KG1 (cell line): ENCODE measurements around the gene WTIP.
"Not testable (repeated sequence)": the region's sequence is repeated elsewhere in the genome, so short reads cannot be mapped to it uniquely, and the experiment has no call there.

Experiments used
- DNase-seq: peaks from one replicate; lab custom pipeline; 2025; lab: John Stamatoyannopoulos, UW

The WTIP gene

DNA sequence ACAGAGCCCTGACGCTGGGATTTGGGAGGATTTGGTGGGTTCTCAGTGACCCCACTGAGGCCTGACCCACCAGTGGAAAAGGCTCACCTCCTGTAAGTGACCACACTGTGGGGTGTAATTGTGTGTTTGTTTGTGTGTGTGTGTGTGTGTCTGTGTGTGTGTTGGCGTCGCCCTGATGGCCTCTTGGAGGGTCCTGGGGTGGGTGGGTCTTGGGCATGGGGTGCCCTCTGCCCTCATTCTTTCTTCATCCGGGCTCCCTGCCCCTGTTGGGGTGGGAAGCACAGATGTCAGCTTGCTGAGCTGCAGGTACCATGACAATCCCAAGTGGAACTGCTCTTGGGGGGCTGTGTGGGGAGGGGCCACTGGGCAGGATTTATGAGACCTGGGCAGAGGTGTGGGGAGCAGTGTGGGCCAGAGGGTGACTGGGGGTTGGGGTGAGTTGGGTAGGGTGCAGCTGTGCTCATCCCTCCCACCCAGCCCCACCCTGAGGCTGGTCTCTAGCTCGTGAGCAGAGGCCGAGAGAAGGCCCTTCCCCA is 22.8 kb downstream of the WTIP start:
- DNase-seq = no peak

DNA sequence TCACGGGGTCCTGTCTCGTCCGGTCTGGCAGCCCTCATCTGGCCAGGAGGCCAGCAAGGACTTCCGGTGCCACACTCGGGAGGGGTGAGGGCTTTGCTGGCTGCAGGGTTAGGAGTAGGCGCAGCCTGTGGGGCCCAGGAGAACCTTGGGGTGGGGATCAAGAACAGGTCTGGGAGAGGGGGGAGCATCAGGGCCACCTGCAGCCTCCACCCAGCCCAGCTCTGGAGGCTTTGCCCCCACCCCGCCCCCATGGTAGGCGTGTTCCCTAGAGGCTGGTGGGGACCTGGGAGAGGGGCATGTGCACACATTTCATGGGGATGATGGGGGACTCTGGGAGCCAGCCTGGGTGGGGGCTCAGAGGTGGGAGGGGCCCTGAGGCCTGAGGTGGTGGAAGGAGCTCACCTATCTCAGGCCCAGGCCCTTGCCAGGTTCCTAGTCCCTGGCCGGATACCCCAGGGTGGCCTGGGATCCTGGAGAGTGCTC is 23.3 kb downstream of the WTIP start:
- no peak for DNase-seq

DNA sequence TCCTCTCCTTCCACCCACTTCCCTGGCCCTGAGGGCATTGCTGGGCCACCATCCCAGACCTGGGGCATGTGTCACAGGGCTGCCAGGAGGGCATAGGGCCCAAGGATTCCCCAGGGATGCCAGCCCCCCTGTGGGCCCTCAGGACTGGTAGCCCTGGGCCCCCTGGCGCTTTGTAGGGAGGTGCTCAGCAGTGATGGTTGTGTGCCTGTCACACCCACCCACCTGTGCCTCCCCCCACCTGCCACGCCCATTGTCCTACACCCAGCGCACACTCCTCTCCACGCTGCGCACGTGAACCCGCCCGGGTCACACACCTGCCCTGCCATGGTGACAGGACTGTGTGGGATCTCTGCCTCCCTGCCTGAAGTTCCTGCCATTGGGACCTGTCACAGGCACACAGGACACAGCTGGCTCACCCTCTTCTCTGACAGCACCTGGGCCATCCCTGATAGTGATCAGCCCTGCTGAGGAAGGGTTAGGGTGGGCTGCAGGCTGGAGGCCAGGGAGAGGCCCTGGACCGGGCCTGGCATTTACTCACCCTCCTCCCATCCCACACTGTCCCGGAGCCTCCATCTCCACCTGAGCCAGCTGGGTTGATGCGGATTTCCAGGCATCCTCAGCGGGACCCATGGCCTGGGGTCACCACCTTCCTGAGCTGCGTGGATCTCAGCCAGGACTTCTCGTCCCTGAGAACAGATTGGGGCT is 23.9 kb downstream of the WTIP start:
- DNase-seq = no peak

DNA sequence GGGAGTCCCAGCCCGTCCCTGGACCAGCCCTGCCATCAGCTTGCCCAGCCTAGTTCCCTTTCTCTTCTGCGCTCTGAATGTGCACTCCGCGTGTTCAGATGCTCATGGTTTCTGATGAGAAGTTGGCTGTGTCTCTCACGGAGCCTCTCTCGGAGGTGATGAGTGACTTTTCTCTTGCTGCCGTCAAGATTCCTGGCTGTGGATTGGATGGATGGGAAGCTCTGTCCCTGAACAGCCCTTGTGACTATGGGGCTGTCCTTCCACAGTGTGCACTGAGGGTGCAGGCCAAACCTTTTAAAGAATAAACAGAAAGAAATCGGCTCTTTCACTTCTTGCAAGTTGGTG is 24.4 kb downstream of the WTIP start:
- no peak for DNase-seq

DNA sequence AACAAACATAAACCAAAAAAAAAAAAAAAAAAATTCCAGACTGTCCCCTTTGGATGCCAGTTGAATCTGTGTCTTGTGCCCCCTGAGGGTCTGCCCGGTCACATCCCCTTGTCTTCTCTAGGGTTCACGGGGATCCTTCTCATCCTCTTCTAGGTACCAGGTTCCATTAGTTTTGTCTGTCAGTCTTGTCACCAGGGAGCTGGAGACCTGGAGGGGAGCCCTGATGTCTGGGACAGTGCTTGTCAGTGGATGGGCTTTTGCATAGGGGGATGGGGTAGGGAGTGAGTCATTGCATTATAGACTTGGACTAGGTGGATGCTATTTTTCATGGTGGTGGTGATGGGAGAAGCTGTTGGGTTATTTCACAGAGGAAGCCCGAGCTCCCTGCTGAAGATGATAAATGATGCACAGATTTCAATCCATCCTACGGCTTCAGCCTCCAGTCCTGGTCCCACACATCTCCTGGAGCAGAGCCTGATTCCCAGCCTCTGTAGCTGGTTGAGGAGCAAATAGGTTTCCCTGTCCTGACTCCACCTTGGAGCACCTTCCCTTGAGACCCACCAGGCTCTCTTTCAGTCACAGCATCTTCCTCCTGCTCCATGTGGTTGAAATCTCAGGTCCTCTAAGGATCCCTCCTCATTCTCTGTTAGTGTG is 26.0 kb downstream of the WTIP start:
- no peak for DNase-seq

DNA sequence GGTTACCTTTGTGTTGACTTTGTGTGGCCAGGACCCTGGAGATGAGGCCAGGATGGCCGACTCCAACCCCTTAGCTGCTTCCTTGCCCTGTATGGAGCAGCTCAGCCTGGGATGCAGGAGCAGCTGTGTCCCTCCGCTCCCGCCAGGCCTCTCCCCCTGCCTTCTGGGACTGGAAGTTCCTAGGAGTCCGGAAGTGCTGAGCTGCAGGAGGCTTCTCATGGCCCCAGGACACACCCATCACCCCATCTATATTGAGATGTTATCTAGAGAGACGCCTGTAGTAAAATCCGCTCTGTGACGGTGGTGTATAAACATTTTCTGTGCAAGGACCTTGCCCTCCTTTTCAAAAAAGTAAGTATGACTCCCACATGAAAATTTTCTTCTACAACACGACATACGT is 27.0 kb downstream of the WTIP start:
- no peak for DNase-seq

DNA sequence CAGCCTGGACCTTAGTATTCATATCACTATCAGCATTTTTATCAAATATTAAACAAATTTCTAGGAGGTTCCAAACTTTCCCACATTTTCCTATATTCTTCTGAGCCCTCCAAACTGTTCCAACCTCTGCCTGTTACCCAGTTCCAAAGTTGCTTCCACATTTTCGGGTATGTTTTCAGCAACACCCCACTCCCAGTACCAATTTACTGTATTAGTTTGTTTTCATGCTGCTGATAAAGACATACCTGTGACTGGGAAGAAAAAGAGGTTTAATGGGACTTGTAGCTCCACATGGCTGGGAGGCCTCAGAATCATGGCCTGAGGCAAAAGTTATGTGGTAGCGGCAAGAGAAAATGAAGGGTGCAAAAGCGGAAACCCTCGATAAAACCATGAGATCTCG is 29.3 kb downstream of the WTIP start:
- not testable (repeated sequence) for DNase-seq

DNA sequence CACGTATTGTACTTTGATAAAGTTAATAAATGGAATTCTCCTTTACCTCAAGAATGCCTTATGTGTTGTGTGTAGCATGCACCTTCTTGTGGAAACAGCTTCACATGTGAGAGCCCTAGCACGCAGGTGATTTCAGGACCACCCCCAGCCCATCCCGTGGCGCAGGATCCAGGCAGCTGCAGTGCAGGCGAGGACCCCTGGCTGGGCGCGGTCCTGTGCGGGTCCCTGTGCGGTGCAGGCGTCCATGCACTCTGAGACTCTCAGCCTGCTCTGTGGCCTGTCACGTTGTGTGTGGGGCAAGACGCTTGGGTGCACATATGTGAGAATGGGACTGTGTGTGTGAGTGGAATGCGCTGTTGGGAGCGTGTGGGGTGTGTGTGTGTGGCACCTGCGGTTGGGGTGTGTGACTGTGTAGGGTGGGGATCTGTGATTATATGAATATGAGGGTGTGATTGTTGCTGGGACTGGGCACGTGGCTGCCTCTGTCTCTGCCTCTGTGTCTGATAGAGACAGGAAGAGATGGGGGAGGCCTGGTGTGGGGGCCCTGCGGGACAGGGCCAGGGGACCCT is 30.8 kb downstream of the WTIP start:
- no peak for DNase-seq

DNA sequence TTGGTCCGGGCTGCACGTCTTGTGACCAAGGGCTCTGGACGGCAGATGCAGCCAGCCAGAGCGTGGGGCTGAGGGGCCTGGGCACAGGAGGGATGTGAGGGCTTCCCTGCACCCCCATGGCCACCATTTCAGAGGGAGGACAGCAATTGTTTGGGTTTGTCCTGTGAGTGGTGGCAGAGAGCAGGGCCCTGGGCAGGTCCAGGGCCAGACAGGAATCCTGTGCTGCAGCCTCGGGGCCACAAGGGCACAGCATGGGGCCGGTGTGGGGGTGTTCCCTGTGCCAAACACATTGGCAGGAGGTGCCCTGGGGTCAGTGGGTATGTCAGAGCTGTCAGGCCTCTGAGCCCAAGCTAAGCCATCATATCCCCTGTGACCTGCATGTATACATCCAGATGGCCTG is 32.2 kb downstream of the WTIP start:
- no peak for DNase-seq

DNA sequence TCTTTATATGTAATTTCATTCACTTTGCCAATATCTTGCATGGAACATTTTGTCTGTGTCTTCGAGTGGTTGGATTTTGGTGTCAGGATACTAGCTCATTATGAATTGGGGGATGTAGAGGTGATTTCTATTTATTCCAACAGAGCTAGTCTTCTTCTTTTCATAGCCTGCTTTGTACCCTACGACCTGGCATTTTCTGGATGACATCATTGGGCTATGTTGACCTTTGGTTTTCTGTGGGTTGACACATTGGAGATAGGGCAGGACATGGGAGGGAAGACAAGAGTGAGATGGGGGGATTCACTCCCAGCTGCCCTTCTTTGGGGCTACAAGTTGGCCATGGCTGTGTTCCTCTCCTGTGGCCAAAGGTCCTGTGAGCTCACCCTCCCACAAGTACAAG is 38.0 kb downstream of the WTIP start:
- DNase-seq = no peak

DNA sequence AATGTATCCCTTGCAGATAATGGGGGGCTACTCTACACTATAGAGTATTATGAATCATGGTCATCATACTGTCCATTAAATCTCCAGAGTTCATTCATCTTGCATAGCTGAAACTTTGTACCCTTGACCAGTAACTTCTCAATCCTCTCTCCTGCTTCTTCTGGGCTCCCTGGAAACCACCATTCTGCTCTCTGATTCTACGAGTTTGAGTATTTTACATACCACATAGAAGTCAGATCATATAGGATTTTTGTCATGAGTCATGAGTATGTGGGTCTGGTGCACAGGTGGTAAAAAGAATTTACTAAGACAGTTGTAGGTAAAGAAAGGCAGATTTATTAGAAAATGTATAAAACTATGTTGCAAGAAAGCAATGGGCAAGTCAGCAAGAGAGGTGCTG is 41.9 kb downstream of the WTIP start:
- DNase-seq = no peak

DNA sequence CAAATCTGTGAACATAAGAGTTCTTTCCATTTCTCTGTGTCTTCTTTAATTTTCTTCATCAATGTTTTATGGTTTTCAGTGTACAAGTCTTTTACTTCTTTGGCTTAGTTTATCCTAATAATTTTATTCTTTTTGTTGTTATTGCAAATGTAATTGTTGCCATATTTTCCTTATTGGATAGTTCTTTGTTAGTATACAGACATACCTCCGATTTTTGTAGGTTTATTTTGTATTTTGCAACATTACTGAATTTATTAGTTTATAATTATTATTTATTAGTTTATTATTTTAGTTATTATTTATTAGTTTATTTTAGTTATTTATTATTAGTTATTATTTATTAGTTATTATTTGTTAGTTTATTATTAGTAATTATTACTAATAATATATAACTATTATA is 43.4 kb downstream of the WTIP start:
- no peak for DNase-seq

DNA sequence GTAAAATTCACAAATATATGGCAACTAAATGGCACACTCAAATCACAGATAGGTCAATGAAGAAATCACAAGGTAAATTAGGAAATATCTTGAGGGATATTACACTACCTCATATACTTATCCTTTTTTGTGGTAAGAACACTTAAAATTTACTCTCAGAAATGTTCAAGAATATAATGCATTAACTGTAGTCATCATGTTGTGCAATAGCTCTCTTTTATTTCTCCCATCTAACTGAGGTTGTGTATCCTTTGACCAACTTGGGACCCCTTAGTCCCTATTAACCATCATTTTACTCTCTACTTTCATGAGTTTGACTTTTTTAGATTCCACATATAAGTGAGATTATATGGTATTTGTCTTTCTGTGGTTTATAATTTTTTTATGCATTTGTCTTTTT is 52.6 kb downstream of the WTIP start:
- no peak for DNase-seq

DNA sequence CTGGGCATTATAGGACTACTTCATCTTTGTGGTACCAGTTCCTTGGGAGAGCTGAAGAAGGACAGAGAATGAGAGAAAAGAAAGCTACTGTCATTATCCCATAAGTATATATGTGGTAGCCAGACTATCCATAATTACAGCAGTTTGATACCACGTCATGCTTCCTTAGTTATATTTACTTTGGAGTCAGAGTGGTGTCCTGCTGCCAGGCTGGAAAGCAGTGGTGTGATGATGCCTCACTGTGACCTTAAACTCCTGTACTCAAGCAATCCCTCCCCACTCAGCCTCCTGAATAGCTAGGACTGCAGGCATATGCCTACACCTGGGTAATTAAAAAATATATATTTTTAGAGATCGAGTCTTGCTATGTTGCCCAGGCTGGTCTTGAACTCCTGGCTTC is 57.8 kb downstream of the WTIP start:
- no peak for DNase-seq

DNA sequence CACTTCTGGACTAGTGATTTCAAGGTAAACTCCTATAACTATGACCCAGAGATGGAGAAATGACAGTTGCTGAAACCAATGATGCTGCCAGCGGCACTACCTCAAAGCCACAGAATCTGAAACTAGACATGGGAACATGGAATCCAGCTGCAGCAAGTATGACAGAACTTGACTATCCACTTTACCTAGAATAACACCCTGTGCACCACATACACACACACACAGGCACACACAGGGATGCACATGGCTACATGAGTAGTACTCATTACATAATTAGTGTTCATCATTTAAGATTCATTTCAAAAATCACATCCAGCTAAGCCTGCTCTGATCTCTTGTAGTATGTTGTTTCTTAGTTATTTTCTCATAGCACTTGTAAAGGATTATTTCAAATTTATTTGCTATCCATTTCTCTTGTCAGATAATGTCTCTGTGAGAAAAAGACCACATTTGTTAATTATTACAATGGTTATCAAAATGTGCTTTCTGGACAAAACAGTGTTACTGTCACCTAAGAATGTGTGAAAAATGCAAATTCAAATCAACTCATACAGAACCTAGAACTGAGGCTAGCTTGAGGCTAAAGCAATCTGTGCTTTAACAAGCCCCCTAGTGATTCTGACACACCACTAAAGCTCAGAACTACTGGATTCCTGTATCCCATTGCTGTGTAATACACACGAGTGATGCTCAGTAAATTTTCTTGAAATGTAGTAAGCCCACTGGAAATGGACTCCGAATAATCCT is 59.4 kb downstream of the WTIP start:
- DNase-seq = no peak

DNA sequence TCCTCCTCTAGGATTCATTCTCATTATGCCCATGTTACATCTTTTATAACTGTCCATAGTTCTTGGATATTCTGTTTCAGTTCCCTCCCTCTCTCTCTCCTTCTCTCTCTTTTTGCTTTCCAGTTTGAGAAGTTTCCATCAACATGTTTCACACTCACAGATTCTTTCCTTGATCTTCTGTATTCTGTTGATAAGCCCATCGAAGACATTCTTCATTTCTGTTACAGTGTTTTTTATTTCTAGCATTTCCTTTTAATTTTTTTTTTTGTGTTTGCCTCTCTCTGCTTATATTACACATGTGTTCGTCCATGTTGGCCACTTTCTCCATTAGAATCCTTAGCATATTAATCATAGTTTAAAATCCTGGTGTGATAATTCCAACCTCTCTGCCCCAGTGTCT is 68.3 kb downstream of the WTIP start:
- DNase-seq = no peak

DNA sequence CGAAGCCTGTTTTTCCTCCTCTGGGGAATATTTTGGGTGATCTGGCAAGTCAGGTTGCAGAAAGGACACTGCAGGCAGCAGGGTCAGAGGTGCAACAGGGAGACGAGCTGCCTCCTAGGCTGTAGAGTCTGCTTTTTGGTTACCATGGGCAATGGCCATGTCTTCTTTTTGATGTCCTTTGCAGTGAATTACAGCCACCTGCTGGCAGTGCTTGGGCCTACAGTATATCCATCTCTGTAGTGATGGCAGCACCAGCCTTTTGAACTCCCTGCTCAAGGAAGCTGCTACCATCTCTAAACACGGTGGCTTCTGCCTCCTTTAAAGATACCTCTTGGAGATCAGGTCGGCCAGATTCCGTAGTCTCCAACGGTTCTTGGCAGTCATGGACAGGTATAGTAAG is 73.9 kb downstream of the WTIP start:
- no peak for DNase-seq

DNA sequence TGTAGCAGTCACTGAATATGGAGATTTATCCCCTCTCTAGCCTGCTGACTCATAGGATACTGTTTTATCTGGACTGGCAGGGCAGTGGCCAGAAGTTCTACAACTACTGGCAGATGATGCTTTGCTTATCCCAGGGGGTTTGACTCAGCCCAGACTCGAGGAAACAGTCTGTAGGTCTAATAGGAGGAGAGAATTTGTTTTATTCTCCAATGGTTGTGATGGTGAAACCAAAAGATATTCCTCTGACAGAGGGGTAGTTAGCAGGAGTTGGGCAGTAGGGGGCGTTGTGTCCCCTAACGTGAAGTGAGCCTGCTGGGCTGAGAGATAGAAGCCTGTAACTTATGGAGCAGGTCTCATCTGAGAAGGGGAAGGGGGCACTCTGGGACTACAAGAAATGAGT is 74.9 kb downstream of the WTIP start:
- DNase-seq = peak; percentile 0

DNA sequence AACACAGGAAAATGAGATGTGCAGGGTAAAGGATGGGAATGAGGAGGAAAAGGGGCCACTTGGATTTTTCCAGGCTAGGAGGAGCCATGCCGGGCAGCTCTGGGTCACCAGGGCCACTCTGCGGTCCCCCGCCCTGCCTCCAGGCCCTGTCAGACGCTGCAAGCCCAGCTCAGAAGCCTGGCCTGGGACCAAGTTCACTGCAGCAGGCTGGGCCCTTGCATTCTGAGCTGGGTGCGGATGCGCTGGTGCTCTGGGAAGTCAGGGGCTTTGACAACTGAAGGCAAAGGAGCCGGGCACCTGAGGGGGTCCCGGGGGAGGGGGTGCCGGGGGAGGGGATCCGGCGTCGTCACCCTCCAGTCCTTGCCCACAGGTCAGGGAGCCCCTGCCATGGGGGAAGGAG is 77.5 kb downstream of the WTIP start:
- no peak for DNase-seq

DNA sequence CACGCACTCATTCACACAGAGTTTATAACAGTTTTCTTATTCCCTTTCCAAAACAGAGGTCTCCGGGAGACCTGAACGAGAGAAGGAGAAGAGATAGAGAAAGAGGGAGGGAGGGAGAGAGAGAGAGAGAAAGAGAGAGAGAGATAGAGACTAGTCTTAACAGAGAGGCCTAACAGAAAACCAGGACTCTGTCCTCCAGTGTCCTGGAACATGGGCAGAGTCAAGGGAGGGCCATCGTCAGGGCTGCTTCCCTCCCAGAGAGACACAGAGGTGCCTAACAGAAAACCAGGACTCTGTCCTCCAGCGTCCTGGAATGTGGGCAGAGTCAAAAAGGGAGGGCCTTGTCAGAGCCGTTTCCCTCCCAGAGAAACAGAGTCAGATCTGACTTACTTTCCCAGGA is 78.7 kb downstream of the WTIP start:
- DNase-seq = no peak
